Thyroid gland (tissue), 4 donors: ENCODE data around the gene TUBB6.

ENCODE experiments used
- CTCF ChIP-seq, 6 experiments: fragments of 200-600 bp in 3 of 6; fragments of 450-650 bp in 3 of 6; sonication (generic) in 3 of 6; IDR thresholded peaks; one replicate each; pipeline ENCODE4 v1.5.1; 2016 to 2019; ENCODE audit warnings: antibody characterized with exemption in 6 of 6, mild to moderate bottlenecking in 2 of 6, inconsistent platforms in 1 of 6, moderate library complexity in 1 of 6
- POLR2A ChIP-seq, 2 donors: fragments of 450-650 bp; IDR thresholded peaks; one replicate each; pipeline ENCODE4 v1.6.1; 2017; ENCODE audit warnings: antibody characterized with exemption in 2 of 2, mild to moderate bottlenecking in 2 of 2, moderate library complexity in 1 of 2

GRCh38 chr18:12315911-12316310 is 7.9 kb downstream of the TUBB6 start:
- TF ChIP-seq POLR2A (IDR thresholded peaks at IDR 0.05) (no peak), CTCF (IDR thresholded peaks at IDR 0.05) (no peak)
